ENCODE measurements around the gene PMFBP1.
"Not testable (repeated sequence)": the region's sequence is repeated elsewhere in the genome, so short reads cannot be mapped to it uniquely, and the experiment has no call there.

Gene PMFBP1

GRCh38 chr16:72105978-72106377, 66.0 kb downstream of the PMFBP1 start:
- DNase-seq (ENCODE audit: low spot score) = no peak

GRCh38 chr16:72104905-72105304, 67.0 kb downstream of the PMFBP1 start:
- no peak for DNase-seq (ENCODE audit: low spot score)

GRCh38 chr16:72101195-72101594, 70.8 kb downstream of the PMFBP1 start:
- DNase-seq (ENCODE audit: low spot score) = no peak

- DNase-seq (ENCODE audit: low spot score) = peak; percentile 35
These were observed 72.6 kb downstream of the PMFBP1 start for GRCh38 chr16:72099377-72099818.

- DNase-seq (ENCODE audit: low spot score) = no peak
These were observed 73.0 kb downstream of the PMFBP1 start for GRCh38 chr16:72098936-72099335.

GRCh38 chr16:72094266-72094610, 77.7 kb downstream of the PMFBP1 start:
- no peak for DNase-seq (ENCODE audit: low spot score)

- DNase-seq (ENCODE audit: low spot score) = peak; percentile 97
These were observed 78.3 kb downstream of the PMFBP1 start, which contains the start of the genes DHX38 and TXNL4B for GRCh38 chr16:72093448-72094265. TSS of gene DHX38 (plus strand) at chr16:72093847. CDS start at chr16:72096158, 2,311 bp downstream. TSS of gene TXNL4B (minus strand) at chr16:72093620. CDS start at chr16:72090749, 2,871 bp downstream.

- DNase-seq (ENCODE audit: low spot score) = no peak
These were observed 79.0 kb downstream of the PMFBP1 start for GRCh38 chr16:72092832-72093447.

GRCh38 chr16:72091217-72091616, 80.7 kb downstream of the PMFBP1 start:
- DNase-seq (ENCODE audit: low spot score) = no peak

- no peak for DNase-seq (ENCODE audit: low spot score)
These were observed 87.0 kb downstream of the PMFBP1 start for GRCh38 chr16:72085002-72085401.

- DNase-seq (ENCODE audit: low spot score) = no peak
These were observed 87.5 kb downstream of the PMFBP1 start for GRCh38 chr16:72084445-72084844.

- no peak for DNase-seq (ENCODE audit: low spot score)
These were observed 88.1 kb downstream of the PMFBP1 start for GRCh38 chr16:72083778-72084404.

GRCh38 chr16:72076991-72077706, 94.8 kb downstream of the PMFBP1 start:
- not testable (repeated sequence) for DNase-seq (ENCODE audit: low spot score)

- DNase-seq (ENCODE audit: low spot score) = not testable (repeated sequence)
These were observed 96.9 kb downstream of the PMFBP1 start for GRCh38 chr16:72075067-72075466.

- DNase-seq (ENCODE audit: low spot score) = no peak
These were observed 98.3 kb downstream of the PMFBP1 start for GRCh38 chr16:72073560-72074230.

- no peak for DNase-seq (ENCODE audit: low spot score)
These were observed 99.2 kb downstream of the PMFBP1 start for GRCh38 chr16:72072514-72073342.
